GM23338 (cell line): Measurements from ENCODE around the gene VGLL4. TPM values are rescaled to one million over a fixed set of nuclear protein-coding genes. Genes with fewer than 3 reads are reported as not detected.

Experiments used
- ATAC-seq: fragments of 200-7000 bp; cut with Tn5 transposase; 3 replicates; pipeline ENCODE4 v1.9.1; 2020
- DNase-seq: peaks from one replicate; pipeline ENCODE4 v3.0.0-alpha.2; 2015; ENCODE audit warnings: low spot score
- H2AFZ ChIP-seq: fragments of 200-600 bp; sonication (generic); 2 replicates; pipeline ENCODE4 v1.8.0; 2016; ENCODE audit warnings: antibody characterized with exemption, mild to moderate bottlenecking, moderate library complexity
- H3F3A ChIP-seq: fragments of 200-600 bp; sonication (generic); replicated peaks from 2 replicates; pipeline ENCODE4 v1.8.0; 2017; ENCODE audit warnings: antibody characterized with exemption, mixed run types, low read depth
- H3K27ac ChIP-seq: fragments of 200-600 bp; sonication (generic); 2 replicates; pipeline ENCODE4 v1.6.1; 2016; ENCODE audit warnings: low read depth
- H3K27me3 ChIP-seq: fragments of 200-600 bp; sonication (generic); 2 replicates; pipeline ENCODE4 v1.8.0; 2016; ENCODE audit warnings: mild to moderate bottlenecking, mixed run types, moderate library complexity; ENCODE audit not compliant: insufficient read depth
- H3K36me3 ChIP-seq: fragments of 200-600 bp; sonication (generic); 2 replicates; pipeline ENCODE4 v1.8.0; 2016; ENCODE audit warnings: mild to moderate bottlenecking; ENCODE audit not compliant: insufficient read depth
- H3K4me1 ChIP-seq: fragments of 200-600 bp; sonication (generic); 2 replicates; pipeline ENCODE4 v1.8.0; 2016; ENCODE audit warnings: mild to moderate bottlenecking, moderate library complexity; ENCODE audit not compliant: insufficient read depth
- H3K4me2 ChIP-seq: fragments of 200-600 bp; sonication (generic); 2 replicates; pipeline ENCODE4 v1.7.1; 2017; ENCODE audit warnings: mixed run types
- H3K4me3 ChIP-seq: fragments of 200-600 bp; sonication (generic); 2 replicates; pipeline ENCODE4 v1.6.1; 2016; ENCODE audit warnings: mixed run types
- H3K79me2 ChIP-seq: fragments of 200-600 bp; sonication (generic); replicated peaks from 2 replicates; pipeline ENCODE4 v1.8.0; 2017; ENCODE audit warnings: mild to moderate bottlenecking; ENCODE audit not compliant: insufficient read depth
- H3K9me2 ChIP-seq: fragments of 200-600 bp; sonication (generic); 2 replicates; pipeline ENCODE4 v1.8.0; 2017; ENCODE audit not compliant: insufficient read depth
- H4K20me1 ChIP-seq: fragments of 200-600 bp; sonication (generic); replicated peaks from 2 replicates; pipeline ENCODE4 v1.8.0; 2017; ENCODE audit warnings: mild to moderate bottlenecking; ENCODE audit not compliant: insufficient read depth
- H3K27ac Mint-ChIP-seq: 2 replicates; pipeline ENCODE4 v1.8.0; 2020; ENCODE audit warnings: inconsistent platforms, mild to moderate bottlenecking, moderate library complexity, mixed read lengths
- H3K27me3 Mint-ChIP-seq: 3 replicates; pipeline ENCODE4 v1.8.0; 2022; ENCODE audit warnings: low read depth, mild to moderate bottlenecking, moderate library complexity, mixed read lengths, inconsistent platforms; ENCODE audit not compliant: insufficient read depth, poor library complexity
- H3K36me3 Mint-ChIP-seq: 3 replicates; pipeline ENCODE4 v1.8.0; 2021; ENCODE audit warnings: low read depth, mild to moderate bottlenecking, inconsistent platforms, moderate library complexity, mixed read lengths
- H3K4me1 Mint-ChIP-seq: 3 replicates; pipeline ENCODE4 v1.8.0; 2020; ENCODE audit warnings: mild to moderate bottlenecking, inconsistent platforms, mixed read lengths
- H3K4me3 Mint-ChIP-seq: 3 replicates; pipeline ENCODE4 v1.8.0; 2021; ENCODE audit warnings: moderate library complexity, mild to moderate bottlenecking, inconsistent platforms, mixed read lengths
- H3K9me3 Mint-ChIP-seq: 3 replicates; pipeline ENCODE4 v1.8.0; 2020; ENCODE audit warnings: moderate library complexity, mild to moderate bottlenecking, inconsistent platforms, mixed read lengths
- CREB1 ChIP-seq: fragments of 250-450 bp; sonication (Bioruptor Pico); IDR thresholded peaks from 2 replicates; pipeline ENCODE4 v1.5.0; 2020; ENCODE audit warnings: low read depth, mild to moderate bottlenecking, moderate library complexity
- CTCF ChIP-seq, 2 experiments: fragments of 200-600 bp in 1 of 2; sonication (generic) in 1 of 2; conservative IDR thresholded peaks; 2 replicates each; pipeline versions ENCODE4 v1.5.1 to v1.6.1; 2016 to 2017; ENCODE audit warnings: antibody characterized with exemption in 2 of 2, low read depth in 2 of 2, mild to moderate bottlenecking in 2 of 2, moderate library complexity in 1 of 2
- ETS1 ChIP-seq: IDR thresholded peaks from 2 replicates; pipeline ENCODE4 v1.6.1; 2016; ENCODE audit warnings: antibody characterized with exemption
- EZH2 ChIP-seq: fragments of 200-600 bp; sonication (generic); IDR thresholded peaks from one replicate; pipeline ENCODE4 v1.8.0; 2017; ENCODE audit warnings: antibody characterized with exemption, mild to moderate bottlenecking, low read depth; ENCODE audit not compliant: unreplicated experiment
- EZH2phosphoT487 ChIP-seq: fragments of 200-600 bp; sonication (generic); IDR thresholded peaks from one replicate; pipeline ENCODE4 v1.8.1; 2018; ENCODE audit warnings: antibody characterized with exemption; ENCODE audit not compliant: unreplicated experiment
- JUNB ChIP-seq: IDR thresholded peaks from one replicate; pipeline ENCODE4 v1.6.1; 2016; ENCODE audit warnings: antibody characterized with exemption; ENCODE audit not compliant: unreplicated experiment
- NANOG ChIP-seq: IDR thresholded peaks from 2 replicates; pipeline ENCODE4 v1.6.1; 2016; ENCODE audit warnings: antibody characterized with exemption, borderline replicate concordance
- POLR2AphosphoS5 ChIP-seq: IDR thresholded peaks from 2 replicates; pipeline ENCODE4 v1.6.1; 2016; ENCODE audit warnings: antibody characterized with exemption, low read depth
- REST ChIP-seq: IDR thresholded peaks from one replicate; pipeline ENCODE4 v1.6.1; 2018; ENCODE audit warnings: antibody characterized with exemption; ENCODE audit not compliant: unreplicated experiment
- STAT1 ChIP-seq: IDR thresholded peaks from one replicate; pipeline ENCODE4 v1.6.1; 2016; ENCODE audit warnings: antibody characterized with exemption; ENCODE audit not compliant: unreplicated experiment
- ZNF114 ChIP-seq: fragments of 250-450 bp; sonication (Bioruptor Pico); IDR thresholded peaks from 2 replicates; pipeline ENCODE4 v1.5.0; 2020; ENCODE audit warnings: mild to moderate bottlenecking, moderate library complexity
- ZNF331 ChIP-seq: fragments of 250-450 bp; sonication (Bioruptor Pico); IDR thresholded peaks from 2 replicates; pipeline ENCODE4 v1.5.0; 2020; ENCODE audit warnings: low read depth, mild to moderate bottlenecking, moderate library complexity
- ZNF462 ChIP-seq: fragments of 250-450 bp; sonication (Bioruptor Pico); IDR thresholded peaks from 2 replicates; pipeline ENCODE4 v1.5.0; 2020; ENCODE audit warnings: mild to moderate bottlenecking, moderate library complexity
- polyA plus RNA-seq: library from polyadenylated mRNA; unstranded; fragments of >200 nt; fragmentation: Nextera tagmentation; extraction: Ambion mirVana; gene quantifications from 2 replicates; pipeline ENCODE4 v1.2.1, GENCODE V29; 2016
- total RNA-seq: library from RNA; depleted of rRNA; stranded (reverse); fragments of >200 nt; shearing (Covaris generic); gene quantifications from 2 replicates; pipeline ENCODE4 v1.2.3, GENCODE V29; 2014

The VGLL4 gene
- total and polyA plus RNA-seq, 2 experiments from 2014 or later: 20.8 to 45.9 TPM

GRCh38 chr3:11535243-11535960, 108.3 kb downstream of the VGLL4 start:
- no peak for TF ChIP-seq NANOG
- TF ChIP-seq STAT1: no peak
- TF ChIP-seq CREB1 (CRISPR knock-in tag): no peak
- TF ChIP-seq ZNF114: no peak
- TF ChIP-seq ZNF462 (CRISPR knock-in tag): no peak
- no peak for TF ChIP-seq EZH2
- no peak for TF ChIP-seq EZH2phosphoT487
- TF ChIP-seq ETS1: no peak
- no peak for TF ChIP-seq ZNF331 (CRISPR knock-in tag)
- TF ChIP-seq POLR2AphosphoS5: no peak
- TF ChIP-seq REST: no peak
- TF ChIP-seq JUNB: no peak
- no peak for TF ChIP-seq CTCF (conservative IDR thresholded peaks at IDR 0.05; ENCODE audit: low read depth in 2 of 2)
- H3K4me3 Mint-ChIP-seq: no peak overlapping the region
- H3K27me3 ChIP-seq: no peaks in the 10 kb centered on the region
- ATAC-seq (no peak; the same call in 2 of the 3 replicates), DNase-seq (no peak)
- H3K36me3 ChIP-seq: no peaks in the 10 kb centered on the region
- H3K9me2 ChIP-seq: no peaks in the 10 kb centered on the region
- no peak overlapping the region for H3K4me2 ChIP-seq
- H3K27ac ChIP-seq: no peak overlapping the region
- no peaks in the 10 kb centered on the region for H3F3A ChIP-seq
- peaks cover 12% of the 10 kb centered on the region for H3K27me3 Mint-ChIP-seq
- no peaks in the 10 kb centered on the region for H3K36me3 Mint-ChIP-seq
- no peak overlapping the region for H3K27ac Mint-ChIP-seq
- H3K4me1 Mint-ChIP-seq: no peaks in the 10 kb centered on the region; the same call in 2 of the 3 replicates
- H3K79me2 ChIP-seq: no peaks in the 10 kb centered on the region
- no peaks in the 10 kb centered on the region for H4K20me1 ChIP-seq
- no peaks in the 10 kb centered on the region for H3K9me3 Mint-ChIP-seq
- H2AFZ ChIP-seq: no peak overlapping the region
- H3K4me3 ChIP-seq: no peak overlapping the region
- no peaks in the 10 kb centered on the region for H3K4me1 ChIP-seq
